Measurements from ENCODE around the gene NUS1.
"Not testable (repeated sequence)": the region's sequence is repeated elsewhere in the genome, so short reads cannot be mapped to it uniquely, and the experiment has no call there.

The NUS1 gene

DNA sequence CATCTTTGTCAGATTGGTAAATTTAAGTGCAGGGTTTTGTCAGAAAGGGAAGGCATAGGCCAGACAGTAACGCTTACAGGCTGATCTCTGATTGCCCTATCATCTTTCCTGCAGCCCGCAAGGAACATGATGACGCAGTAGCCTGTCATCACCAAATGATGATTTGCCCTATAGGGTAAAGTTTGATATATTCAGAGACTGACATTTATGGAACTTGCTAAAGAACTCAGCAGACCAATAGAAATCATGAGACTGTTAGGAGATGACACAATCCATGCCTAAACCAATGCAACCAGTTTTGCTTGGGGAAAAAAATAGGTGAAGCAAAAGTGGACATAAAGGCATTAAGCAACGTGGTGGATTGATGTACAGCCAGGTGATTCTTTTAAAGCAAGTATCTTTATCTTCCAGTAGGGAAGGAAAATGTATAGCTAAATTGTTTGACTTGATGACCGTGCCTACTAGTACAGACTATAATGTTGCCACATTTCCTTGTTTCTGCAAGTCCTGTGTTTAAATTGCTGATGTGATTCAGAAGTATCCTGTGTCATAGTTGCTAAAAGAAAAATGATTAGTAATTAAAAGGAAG lies 2.4 kb downstream of the NUS1 start:
- TF ChIP-seq, protein P1, sequence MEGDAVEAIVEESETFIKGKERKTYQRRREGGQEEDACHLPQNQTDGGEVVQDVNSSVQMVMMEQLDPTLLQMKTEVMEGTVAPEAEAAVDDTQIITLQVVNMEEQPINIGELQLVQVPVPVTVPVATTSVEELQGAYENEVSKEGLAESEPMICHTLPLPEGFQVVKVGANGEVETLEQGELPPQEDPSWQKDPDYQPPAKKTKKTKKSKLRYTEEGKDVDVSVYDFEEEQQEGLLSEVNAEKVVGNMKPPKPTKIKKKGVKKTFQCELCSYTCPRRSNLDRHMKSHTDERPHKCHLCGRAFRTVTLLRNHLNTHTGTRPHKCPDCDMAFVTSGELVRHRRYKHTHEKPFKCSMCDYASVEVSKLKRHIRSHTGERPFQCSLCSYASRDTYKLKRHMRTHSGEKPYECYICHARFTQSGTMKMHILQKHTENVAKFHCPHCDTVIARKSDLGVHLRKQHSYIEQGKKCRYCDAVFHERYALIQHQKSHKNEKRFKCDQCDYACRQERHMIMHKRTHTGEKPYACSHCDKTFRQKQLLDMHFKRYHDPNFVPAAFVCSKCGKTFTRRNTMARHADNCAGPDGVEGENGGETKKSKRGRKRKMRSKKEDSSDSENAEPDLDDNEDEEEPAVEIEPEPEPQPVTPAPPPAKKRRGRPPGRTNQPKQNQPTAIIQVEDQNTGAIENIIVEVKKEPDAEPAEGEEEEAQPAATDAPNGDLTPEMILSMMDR (IDR thresholded peaks at IDR 0.05; ENCODE audit: extremely low read depth, insufficient read depth, missing control alignments): no peak
- in situ Hi-C loops (cut with MboI; ENCODE audit: low pct_unique_long_range_greater_than_20kb, low sequenced_read_pairs, unreplicated experiment): no loop called here

DNA sequence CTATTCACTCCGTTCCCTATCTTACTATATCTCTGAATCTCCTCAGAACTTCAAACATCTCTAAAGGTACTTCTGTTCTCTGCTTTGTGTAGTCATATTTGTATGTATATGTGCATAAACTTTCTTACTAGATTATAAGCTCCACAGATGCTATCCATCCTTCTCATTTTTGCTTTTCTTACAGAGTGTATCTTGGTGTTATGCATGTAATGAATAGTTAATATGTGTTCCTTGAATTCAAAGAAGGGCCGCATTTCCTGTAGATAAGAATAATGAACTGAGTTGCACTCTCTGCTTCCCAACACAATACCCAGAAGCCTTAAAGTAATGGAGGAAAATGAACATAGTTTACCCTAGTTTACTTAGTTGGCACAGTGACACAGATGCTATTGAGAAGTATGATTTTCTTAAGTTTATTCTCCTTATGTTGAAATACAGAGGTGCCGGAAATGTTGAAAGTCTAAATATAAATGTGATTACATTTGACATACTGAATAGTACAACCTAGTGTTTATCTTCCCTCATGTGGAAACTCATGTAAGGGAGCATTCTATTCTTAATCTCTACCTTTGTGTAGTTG lies 6.0 kb downstream of the NUS1 start:
- in situ Hi-C loops (cut with MboI; ENCODE audit: low pct_unique_long_range_greater_than_20kb, low sequenced_read_pairs, unreplicated experiment): no loop called here
- TF ChIP-seq, protein P1 (IDR thresholded peaks at IDR 0.05; ENCODE audit: extremely low read depth, insufficient read depth, missing control alignments): no peak
- no peak for DNase-seq (ENCODE audit: low spot score)

More for the DNA sequence above, 2.4 kb downstream of the NUS1 start:
- no peak for DNase-seq (ENCODE audit: low spot score)

DNA sequence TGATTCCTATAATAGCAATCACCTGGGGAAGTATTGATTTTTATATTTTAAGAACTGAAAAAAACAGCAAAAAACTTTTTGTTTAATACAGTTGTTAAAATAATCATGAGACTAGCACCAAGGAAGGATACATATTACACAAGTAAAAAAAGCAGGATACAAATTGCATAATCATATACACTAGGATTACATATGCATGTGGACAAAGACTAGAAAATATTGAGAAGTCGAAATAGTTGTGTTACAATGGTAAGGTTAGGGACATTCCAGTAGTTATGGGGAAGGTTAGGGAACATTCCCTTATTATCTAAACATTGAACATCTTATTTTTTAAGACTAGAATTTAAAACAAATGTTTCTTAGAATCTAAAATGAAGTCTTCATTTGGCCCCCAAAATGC lies 9.5 kb downstream of the NUS1 start:
- TF ChIP-seq, protein P1 (IDR thresholded peaks at IDR 0.05; ENCODE audit: extremely low read depth, insufficient read depth, missing control alignments): no peak
- in situ Hi-C loops (cut with MboI; ENCODE audit: low pct_unique_long_range_greater_than_20kb, low sequenced_read_pairs, unreplicated experiment): no loop called here
- DNase-seq (ENCODE audit: low spot score): no peak

DNA sequence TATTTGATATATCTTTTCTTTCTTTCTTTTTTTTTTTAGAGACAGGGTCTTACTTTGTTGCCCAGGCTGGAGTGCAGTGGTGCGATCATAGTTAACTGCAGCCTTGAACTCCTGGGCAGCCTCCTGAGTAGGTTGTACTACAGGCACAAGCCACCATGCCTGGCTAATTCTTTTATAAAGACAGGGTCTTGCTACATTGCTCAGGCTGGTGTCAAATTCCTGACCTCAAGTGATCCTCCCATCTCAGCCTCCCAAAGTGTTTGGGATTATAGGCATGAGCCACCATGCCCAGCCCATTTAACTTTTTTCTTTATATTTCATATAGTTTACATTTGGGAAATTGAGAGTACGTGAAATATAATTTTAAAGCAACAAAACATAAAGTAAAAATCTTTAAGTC lies 10.1 kb downstream of the NUS1 start:
- TF ChIP-seq, protein P1 (IDR thresholded peaks at IDR 0.05; ENCODE audit: extremely low read depth, insufficient read depth, missing control alignments): no peak
- in situ Hi-C loops (cut with MboI; ENCODE audit: low pct_unique_long_range_greater_than_20kb, low sequenced_read_pairs, unreplicated experiment): no loop called here
- no peak for DNase-seq (ENCODE audit: low spot score)

DNA sequence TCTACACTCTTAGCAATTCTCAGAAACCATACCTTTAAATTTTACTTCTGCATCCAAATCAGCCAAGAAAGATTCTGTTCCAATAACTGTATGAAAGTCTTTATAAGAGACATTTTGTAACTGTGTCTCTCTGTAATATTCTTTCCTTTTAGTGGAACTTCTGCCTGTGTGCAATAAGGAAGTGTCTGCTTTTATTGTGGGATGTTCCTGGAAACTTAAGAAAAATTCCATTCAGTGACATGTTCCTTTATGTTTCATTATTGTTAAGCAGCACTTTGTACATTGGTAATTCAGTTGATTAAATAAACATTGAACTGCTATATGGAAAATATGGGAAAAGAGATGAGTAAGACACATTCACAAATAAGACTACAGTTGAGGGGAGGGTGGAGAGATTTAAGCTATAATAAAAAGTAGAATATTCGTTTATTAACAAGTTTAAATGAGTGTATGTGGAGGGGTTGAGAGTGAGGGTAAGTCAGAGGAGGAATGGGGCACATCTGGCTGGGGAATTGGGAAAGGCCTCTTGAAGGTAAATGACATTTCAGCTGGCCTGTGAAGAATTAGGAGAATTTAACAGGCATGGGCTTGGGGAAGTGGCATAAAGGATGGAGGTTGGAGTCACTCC lies 11.9 kb downstream of the NUS1 start:
- DNase-seq (ENCODE audit: low spot score): no peak
- in situ Hi-C loops (cut with MboI; ENCODE audit: low pct_unique_long_range_greater_than_20kb, low sequenced_read_pairs, unreplicated experiment): no loop called here
- TF ChIP-seq, protein P1 (IDR thresholded peaks at IDR 0.05; ENCODE audit: extremely low read depth, insufficient read depth, missing control alignments): no peak

DNA sequence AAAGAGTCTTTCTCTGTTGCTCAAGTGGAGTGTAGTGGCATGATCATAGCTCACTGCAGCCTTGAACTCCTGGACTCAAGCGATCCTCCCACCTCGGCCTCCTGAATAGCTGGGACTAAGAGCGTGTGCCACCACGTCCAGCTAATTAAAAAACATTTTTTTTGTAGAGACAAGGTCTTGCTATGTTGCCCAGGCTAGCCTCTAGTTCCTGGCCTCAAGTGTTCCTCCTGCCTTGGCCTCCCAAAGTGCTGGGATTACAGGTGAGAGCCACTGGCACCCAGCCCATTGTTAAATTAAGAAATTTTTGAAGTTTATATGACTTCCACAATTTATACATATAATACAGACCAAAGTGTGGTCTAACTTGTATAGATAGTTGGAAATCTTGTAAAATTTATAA lies 14.3 kb downstream of the NUS1 start:
- in situ Hi-C loops (cut with MboI; ENCODE audit: low pct_unique_long_range_greater_than_20kb, low sequenced_read_pairs, unreplicated experiment); DNase-seq (ENCODE audit: low spot score): not testable (repeated sequence)

DNA sequence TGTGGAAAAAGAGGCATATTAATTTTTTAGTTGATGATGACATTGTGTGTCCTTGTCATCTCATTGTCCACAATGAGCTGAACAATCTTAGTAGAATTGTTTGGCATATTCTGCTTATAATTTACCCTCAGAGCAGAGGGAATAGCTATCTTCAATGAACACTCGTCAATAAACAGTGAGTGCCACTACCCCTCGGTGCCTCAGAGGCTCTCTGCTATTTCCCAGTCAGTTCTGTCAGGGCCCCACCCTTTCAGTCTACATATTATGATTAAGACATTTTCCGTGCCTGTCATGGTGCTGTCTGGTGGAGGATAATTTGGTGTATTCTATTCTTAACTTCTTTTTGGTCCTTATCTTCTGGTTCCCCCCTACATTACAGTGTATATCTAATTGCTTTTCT lies 31.2 kb downstream of the NUS1 start:
- DNase-seq (ENCODE audit: low spot score): no peak
- TF ChIP-seq, protein P1 (IDR thresholded peaks at IDR 0.05; ENCODE audit: extremely low read depth, insufficient read depth, missing control alignments): no peak
- in situ Hi-C loops (cut with MboI; ENCODE audit: low pct_unique_long_range_greater_than_20kb, low sequenced_read_pairs, unreplicated experiment): no loop called here

DNA sequence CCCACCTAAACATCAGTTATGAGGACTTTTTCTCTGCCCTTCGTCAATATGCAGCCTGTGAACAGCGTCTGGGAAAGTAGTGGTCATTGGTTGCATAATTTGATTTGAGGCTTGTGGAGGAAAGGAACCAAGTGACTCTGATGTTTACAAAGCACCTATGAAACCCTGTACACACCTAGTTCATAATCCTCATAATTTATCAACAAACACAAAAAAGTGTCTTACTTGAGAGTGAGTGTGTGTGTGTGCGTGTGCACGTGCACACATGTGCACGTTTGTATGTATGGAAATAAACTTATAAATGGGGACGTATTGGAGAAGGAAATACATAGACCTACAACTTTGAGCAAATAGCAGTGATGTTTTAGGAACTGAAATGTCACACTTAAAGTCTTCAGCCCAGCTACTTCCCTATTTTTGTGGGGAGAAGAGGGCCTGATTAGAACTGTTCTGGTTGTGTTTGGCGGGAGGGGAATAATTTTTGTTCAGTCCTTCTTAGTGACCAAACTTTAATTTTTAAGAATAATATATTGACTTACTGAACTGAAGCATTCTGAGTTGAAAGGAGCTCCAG lies 31.8 kb downstream of the NUS1 start:
- DNase-seq (ENCODE audit: low spot score); in situ Hi-C loops (cut with MboI; ENCODE audit: low pct_unique_long_range_greater_than_20kb, low sequenced_read_pairs, unreplicated experiment): not testable (repeated sequence)
